Mucosa of descending colon (tissue), 3 donors: ENCODE data around the gene ZNF429. TPM values are rescaled to one million over a fixed set of nuclear protein-coding genes. Genes with fewer than 3 reads are reported as not detected.

Source experiments
- ATAC-seq: fragments of 200-7000 bp; cut with Tn5 transposase; one replicate; pipeline ENCODE4 v1.9.1; 2020; ENCODE audit warnings: mild to moderate bottlenecking, moderate library complexity
- DNase-seq, 3 donors: peaks; one replicate each; pipeline ENCODE4 v3.0.0-alpha.2; 2020
- H3K36me3 ChIP-seq: fragments of 200-600 bp; one replicate; pipeline ENCODE4 v1.8.0; 2021; ENCODE audit warnings: low read depth, mild to moderate bottlenecking
- H3K4me1 ChIP-seq: fragments of 200-600 bp; one replicate; pipeline ENCODE4 v1.8.0; 2021; ENCODE audit warnings: low read depth, mild to moderate bottlenecking
- H3K4me3 ChIP-seq: fragments of 200-600 bp; one replicate; pipeline ENCODE4 v1.8.0; 2021; ENCODE audit warnings: mild to moderate bottlenecking
- H3K9me3 ChIP-seq: fragments of 200-600 bp; one replicate; pipeline ENCODE4 v1.8.0; 2021; ENCODE audit warnings: mild to moderate bottlenecking
- CTCF ChIP-seq: fragments of 200-600 bp; IDR thresholded peaks from one replicate; pipeline ENCODE4 v1.8.0; 2022; ENCODE audit warnings: antibody characterized with exemption, mild to moderate bottlenecking
- intact Hi-C, 2 donors: fragments of 100-400 bp; cut with DNase I in 1 of 2; cut with micrococcal nuclease in 1 of 2; formaldehyde crosslinking; loops; one replicate each; pipeline versions ENCODE4 v1.11.0 to v1.11.1; 2022; cut with DNase I, micrococcal nuclease
- total RNA-seq, 3 donors: library from RNA; stranded (reverse); fragmentation: NEBNext Ultra II Directional in 2 of 3; extraction: Animal tissue kit (Norgen Biotek cat#: 25700) in 2 of 3; gene quantifications; one replicate each; pipeline versions ENCODE4 v1.2.1 to v1.2.4, GENCODE V29; 2021 to 2023
- donor health status: DM: no; HTN: no; CAD: no; lungs with moderate emphysema.
- donor health status: DM: no; HTN: no; CAD: no.
- donor health status: DM: no; HTN: yes; CAD: no.

Gene ZNF429
- total RNA-seq, 3 donors from 2014 or later: 16.5 to 18.7 (median 16.6) TPM

- intact Hi-C loops: loop anchor here in 1 of 2 donors (5.0 kb wide), 1 partner anchor 282 kb away; no protein-coding TSS in a partner anchor
- no peak overlapping the region for H3K4me3 ChIP-seq
- no peaks in the 10 kb centered on the region for H3K4me1 ChIP-seq
- DNase-seq: no peak
- H3K9me3 ChIP-seq: no peaks in the 10 kb centered on the region
- TF ChIP-seq CTCF: no peak
- no peak for ATAC-seq
- H3K36me3 ChIP-seq: no peaks in the 10 kb centered on the region
These were observed 20.8 kb upstream of the ZNF429 start for GRCh38 chr19:21484631-21485030.

GRCh38 chr19:21485926-21486325 is 19.5 kb upstream of the ZNF429 start:
- no peak for DNase-seq
- intact Hi-C loops: no loop called here
- Histone ChIP-seq H3K4me3 (no peak overlapping the region), H3K36me3 (no peaks in the 10 kb centered on the region), H3K4me1 (no peaks in the 10 kb centered on the region), H3K9me3 (no peaks in the 10 kb centered on the region)
- no peak for TF ChIP-seq CTCF
- no peak for ATAC-seq

- Histone ChIP-seq H3K9me3 (no peaks in the 10 kb centered on the region), H3K36me3 (no peaks in the 10 kb centered on the region), H3K4me1 (no peaks in the 10 kb centered on the region), H3K4me3 (no peak overlapping the region)
- no peak for DNase-seq
- no peak for ATAC-seq
- intact Hi-C loops: no loop called here
- no peak for TF ChIP-seq CTCF
These were observed 17.4 kb upstream of the ZNF429 start for GRCh38 chr19:21487969-21488368.

- ATAC-seq: no peak
These were observed 14.3 kb upstream of the ZNF429 start for GRCh38 chr19:21491146-21491545.

GRCh38 chr19:21492947-21493906 is 12.2 kb upstream of the ZNF429 start:
- intact Hi-C loops: no loop called here
- Histone ChIP-seq H3K4me3 (no peak overlapping the region), H3K9me3 (no peaks in the 10 kb centered on the region), H3K36me3 (no peaks in the 10 kb centered on the region), H3K4me1 (no peaks in the 10 kb centered on the region)
- no peak for DNase-seq
- TF ChIP-seq CTCF: no peak
- ATAC-seq: peak; percentile 18

More at GRCh38 chr19:21491146-21491545, 14.3 kb upstream of the ZNF429 start:
- no peak overlapping the region for H3K4me3 ChIP-seq
- DNase-seq: no peak
- H3K4me1 ChIP-seq: no peaks in the 10 kb centered on the region
- no peaks in the 10 kb centered on the region for H3K36me3 ChIP-seq
- H3K9me3 ChIP-seq: no peaks in the 10 kb centered on the region
- intact Hi-C loops: no loop called here
- TF ChIP-seq CTCF: no peak
